Forelimb muscle (tissue), 1 donor: ENCODE data around the gene KIAA0513. TPM values are rescaled to one million over a fixed set of nuclear protein-coding genes. Genes with fewer than 3 reads are reported as not detected.

Source experiments
- DNase-seq: peaks from one replicate; pipeline ENCODE4 v3.0.0-alpha.2; 2013; ENCODE audit warnings: low read depth
- polyA plus RNA-seq: library from polyadenylated mRNA; unstranded; fragments of 120-200 nt; gene quantifications from one replicate; pipeline ENCODE4 v1.2.1, GENCODE V29; 2013; ENCODE audit not compliant: insufficient read length

The KIAA0513 gene
- 2.3 TPM for polyA plus RNA-seq

- peak; percentile 82 for DNase-seq
These were observed at the start of gene KIAA0513 for GRCh38 chr16:85027349-85027957. TSS of gene KIAA0513 (plus strand) at chr16:85027795. CDS start at chr16:85067072, 39,277 bp downstream.

- no peak for DNase-seq
These were observed 48.1 kb upstream of the KIAA0513 start for GRCh38 chr16:84979516-84979915.

GRCh38 chr16:84982434-84982833 is 45.2 kb upstream of the KIAA0513 start:
- no peak for DNase-seq

- DNase-seq = no peak
These were observed 42.2 kb upstream of the KIAA0513 start for GRCh38 chr16:84985079-84986065.

- DNase-seq = no peak
These were observed 41.5 kb upstream of the KIAA0513 start for GRCh38 chr16:84986102-84986501.

- DNase-seq = no peak
These were observed 40.7 kb upstream of the KIAA0513 start for GRCh38 chr16:84986879-84987278.

- DNase-seq = no peak
These were observed 39.1 kb upstream of the KIAA0513 start for GRCh38 chr16:84988328-84989080.

- no peak for DNase-seq
These were observed 37.6 kb upstream of the KIAA0513 start for GRCh38 chr16:84989749-84990620.

- DNase-seq = no peak
These were observed 36.8 kb upstream of the KIAA0513 start for GRCh38 chr16:84990782-84991181.

- DNase-seq = no peak
These were observed 34.9 kb upstream of the KIAA0513 start for GRCh38 chr16:84992717-84993075.

- no peak for DNase-seq
These were observed 33.7 kb upstream of the KIAA0513 start for GRCh38 chr16:84993926-84994325.

GRCh38 chr16:84995663-84996062 is 31.9 kb upstream of the KIAA0513 start:
- no peak for DNase-seq

GRCh38 chr16:84996365-84996764 is 31.2 kb upstream of the KIAA0513 start:
- no peak for DNase-seq

GRCh38 chr16:84999200-84999599 is 28.4 kb upstream of the KIAA0513 start:
- DNase-seq = no peak

GRCh38 chr16:84999857-85000480 is 27.6 kb upstream of the KIAA0513 start:
- no peak for DNase-seq

GRCh38 chr16:85002099-85002541 is 25.5 kb upstream of the KIAA0513 start:
- DNase-seq = no peak

- DNase-seq = no peak
These were observed 25.0 kb upstream of the KIAA0513 start for GRCh38 chr16:85002608-85003007.

- DNase-seq = no peak
These were observed 24.5 kb upstream of the KIAA0513 start for GRCh38 chr16:85003076-85003475.

GRCh38 chr16:85003725-85004586 is 23.6 kb upstream of the KIAA0513 start:
- DNase-seq = no peak
